Upper lobe of right lung (tissue), 1 donor: Measurements from ENCODE around the gene CLRN3. TPM values are rescaled to one million over a fixed set of nuclear protein-coding genes. Genes with fewer than 3 reads are reported as not detected.

Experiments
- ATAC-seq: fragments of 200-7000 bp; cut with Tn5 transposase; one replicate; pipeline ENCODE4 v1.9.1; 2020; ENCODE audit warnings: mild to moderate bottlenecking, moderate library complexity
- DNase-seq: peaks from one replicate; pipeline ENCODE4 v3.0.0-alpha.2; 2020
- H3K27ac ChIP-seq: fragments of 200-600 bp; one replicate; pipeline ENCODE4 v1.8.0; 2022
- H3K27me3 ChIP-seq: fragments of 200-600 bp; one replicate; pipeline ENCODE4 v1.8.0; 2022; ENCODE audit warnings: mild to moderate bottlenecking
- H3K36me3 ChIP-seq: fragments of 200-600 bp; one replicate; pipeline ENCODE4 v1.8.0; 2022
- H3K4me1 ChIP-seq: fragments of 200-600 bp; one replicate; pipeline ENCODE4 v1.8.0; 2022
- H3K4me3 ChIP-seq: fragments of 200-600 bp; one replicate; pipeline ENCODE4 v1.8.0; 2022; ENCODE audit warnings: mild to moderate bottlenecking
- H3K9me3 ChIP-seq: fragments of 200-600 bp; one replicate; pipeline ENCODE4 v1.8.0; 2022
- intact Hi-C: fragments of 100-400 bp; cut with DNase I; formaldehyde crosslinking; loops from one replicate; pipeline ENCODE4 v1.11.0; 2022
- total RNA-seq: library from RNA; stranded (reverse); fragmentation: NEBNext Ultra II Directional; extraction: Animal tissue kit (Norgen Biotek cat#: 25700); gene quantifications from one replicate; pipeline ENCODE4 v1.2.1, GENCODE V29; 2021
- TF ChIP-seq, protein P1 (sequence below): fragments of 200-600 bp; IDR thresholded peaks from one replicate; pipeline ENCODE4 v1.8.0; 2022; ENCODE audit warnings: antibody characterized with exemption
- donor health status: DM: no; HTN: yes; CAD: no; lungs with severe emphysema.

The CLRN3 gene
- total RNA-seq, 1 donor from 2014 or later = not detected

DNA sequence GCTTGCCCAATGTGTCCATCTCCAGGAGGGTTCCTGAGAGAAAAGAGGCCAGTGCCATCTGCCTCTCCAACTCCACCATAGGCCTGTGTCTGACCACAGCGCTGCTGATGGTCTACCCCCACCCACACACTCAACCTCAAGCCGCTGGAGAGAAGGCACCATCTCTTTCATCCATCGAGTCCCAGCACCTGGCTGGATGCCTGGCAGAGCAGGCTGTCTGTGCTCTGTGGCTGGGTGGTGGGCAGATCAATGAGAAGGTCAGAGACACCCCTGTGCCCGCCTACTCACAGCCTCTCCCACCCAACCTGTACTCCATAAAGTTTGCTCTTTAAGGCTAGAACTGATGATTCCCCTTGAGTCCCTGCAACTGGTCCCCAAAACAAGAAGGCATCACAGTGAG, 58.0 kb downstream of the CLRN3 start:
- ATAC-seq = no peak
- TF ChIP-seq, protein P1, sequence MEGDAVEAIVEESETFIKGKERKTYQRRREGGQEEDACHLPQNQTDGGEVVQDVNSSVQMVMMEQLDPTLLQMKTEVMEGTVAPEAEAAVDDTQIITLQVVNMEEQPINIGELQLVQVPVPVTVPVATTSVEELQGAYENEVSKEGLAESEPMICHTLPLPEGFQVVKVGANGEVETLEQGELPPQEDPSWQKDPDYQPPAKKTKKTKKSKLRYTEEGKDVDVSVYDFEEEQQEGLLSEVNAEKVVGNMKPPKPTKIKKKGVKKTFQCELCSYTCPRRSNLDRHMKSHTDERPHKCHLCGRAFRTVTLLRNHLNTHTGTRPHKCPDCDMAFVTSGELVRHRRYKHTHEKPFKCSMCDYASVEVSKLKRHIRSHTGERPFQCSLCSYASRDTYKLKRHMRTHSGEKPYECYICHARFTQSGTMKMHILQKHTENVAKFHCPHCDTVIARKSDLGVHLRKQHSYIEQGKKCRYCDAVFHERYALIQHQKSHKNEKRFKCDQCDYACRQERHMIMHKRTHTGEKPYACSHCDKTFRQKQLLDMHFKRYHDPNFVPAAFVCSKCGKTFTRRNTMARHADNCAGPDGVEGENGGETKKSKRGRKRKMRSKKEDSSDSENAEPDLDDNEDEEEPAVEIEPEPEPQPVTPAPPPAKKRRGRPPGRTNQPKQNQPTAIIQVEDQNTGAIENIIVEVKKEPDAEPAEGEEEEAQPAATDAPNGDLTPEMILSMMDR = no peak
- intact Hi-C loops = no loop called here

DNA sequence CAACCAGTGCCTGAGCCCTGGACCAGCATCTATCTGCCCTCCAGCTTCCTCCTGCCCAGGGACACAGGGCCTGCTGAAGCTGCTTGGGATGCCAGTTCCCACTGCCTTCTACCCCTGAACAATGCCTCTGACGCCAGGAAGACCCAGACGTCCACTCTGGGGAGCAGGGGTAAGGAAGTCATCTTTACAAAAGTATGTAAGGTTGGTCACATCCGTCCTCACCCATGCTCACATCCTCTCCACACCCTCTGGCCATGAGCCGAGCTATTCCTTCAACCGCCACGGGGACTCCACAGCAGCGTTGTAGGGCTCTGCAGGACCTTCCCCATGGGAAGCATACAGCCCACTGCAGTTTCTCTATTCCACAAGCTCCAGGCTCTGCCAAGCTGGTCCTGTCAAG, 58.5 kb downstream of the CLRN3 start:
- no peak for DNase-seq

More for the DNA sequence above, 58.0 kb downstream of the CLRN3 start:
- DNase-seq = no peak
- no peak overlapping the region for H3K4me3 ChIP-seq
- peaks cover 9% of the 10 kb centered on the region for H3K27me3 ChIP-seq
- H3K9me3 ChIP-seq = no peaks in the 10 kb centered on the region
- H3K4me1 ChIP-seq = no peaks in the 10 kb centered on the region
- H3K36me3 ChIP-seq = no peaks in the 10 kb centered on the region
- no peak overlapping the region for H3K27ac ChIP-seq

DNA sequence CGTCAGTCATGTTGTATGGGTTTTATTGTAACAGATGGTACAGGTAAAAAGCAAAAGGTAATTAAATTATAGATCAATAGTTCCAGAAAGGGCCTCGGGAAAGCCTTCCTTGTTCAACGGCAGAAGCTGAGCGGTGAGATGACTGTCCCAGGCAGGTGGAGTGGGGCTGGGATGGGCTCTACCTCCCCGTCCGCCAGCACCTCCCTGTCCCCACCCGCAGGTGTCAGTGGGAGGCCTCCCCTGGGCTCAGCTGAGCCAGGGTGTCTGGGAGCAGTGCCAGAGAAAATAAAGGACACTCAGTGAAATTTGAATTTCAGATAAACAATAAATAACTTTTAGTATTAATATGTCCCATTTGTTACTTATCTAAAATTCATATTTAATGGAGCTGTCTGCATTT, 58.9 kb downstream of the CLRN3 start:
- no peak overlapping the region for H3K4me3 ChIP-seq
- TF ChIP-seq, protein P1 = no peak
- no peaks in the 10 kb centered on the region for H3K9me3 ChIP-seq
- intact Hi-C loops = no loop called here
- DNase-seq (no peak), ATAC-seq (no peak)
- H3K27me3 ChIP-seq = peaks cover 4% of the 10 kb centered on the region
- no peaks in the 10 kb centered on the region for H3K36me3 ChIP-seq
- H3K4me1 ChIP-seq = no peaks in the 10 kb centered on the region
- no peak overlapping the region for H3K27ac ChIP-seq

More for the DNA sequence above, 58.5 kb downstream of the CLRN3 start:
- peaks cover 8% of the 10 kb centered on the region for H3K27me3 ChIP-seq
- no peaks in the 10 kb centered on the region for H3K9me3 ChIP-seq
- no peak overlapping the region for H3K27ac ChIP-seq
- no peaks in the 10 kb centered on the region for H3K36me3 ChIP-seq
- TF ChIP-seq, protein P1 = no peak
- H3K4me1 ChIP-seq = no peaks in the 10 kb centered on the region
- intact Hi-C loops = no loop called here
- ATAC-seq = peak; percentile 12
- H3K4me3 ChIP-seq = no peak overlapping the region

DNA sequence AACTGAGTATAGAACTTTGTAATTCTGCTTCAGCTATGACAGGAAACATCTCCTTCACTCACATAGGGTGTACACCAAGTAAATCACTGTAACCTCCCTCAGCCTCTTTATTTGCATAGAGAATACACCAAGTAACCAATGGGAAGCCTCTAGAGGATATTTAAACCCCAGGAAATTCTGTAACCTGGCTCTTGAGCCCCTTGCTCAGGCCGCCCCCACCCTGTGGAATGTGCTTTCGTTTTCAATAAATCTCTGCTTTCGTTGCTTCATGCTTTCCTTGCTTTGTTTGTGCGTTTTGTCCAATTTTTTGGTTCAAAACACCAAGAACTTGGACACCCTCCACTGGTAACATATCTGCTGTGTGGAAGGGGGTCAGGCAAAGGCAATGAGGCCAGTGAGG, 60.2 kb downstream of the CLRN3 start:
- intact Hi-C loops = no loop called here
- peak; percentile 42 for ATAC-seq
- H3K27ac ChIP-seq = no peak overlapping the region

DNA sequence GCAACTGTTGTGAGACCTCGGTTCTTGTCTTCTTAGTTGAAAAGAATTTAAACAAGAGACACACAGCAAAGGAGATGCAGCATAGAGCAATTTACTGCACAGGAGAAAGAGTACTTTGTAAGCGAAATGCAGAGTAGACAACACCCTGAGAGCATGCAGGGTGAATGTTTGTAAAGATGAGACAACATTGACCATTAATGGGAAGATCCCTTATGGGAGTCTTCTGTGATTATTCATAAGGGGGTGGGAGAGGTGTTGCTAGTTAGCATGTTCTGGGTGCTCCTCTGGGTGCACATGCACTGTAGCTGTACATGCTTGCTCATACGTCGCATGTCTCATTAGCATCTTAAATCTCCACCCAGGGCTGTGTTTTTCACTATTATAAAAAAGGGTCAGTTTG, 62.3 kb downstream of the CLRN3 start:
- Histone ChIP-seq H3K36me3 (no peaks in the 10 kb centered on the region), H3K4me1 (no peaks in the 10 kb centered on the region), H3K27ac (no peak overlapping the region), H3K9me3 (no peaks in the 10 kb centered on the region), H3K4me3 (no peak overlapping the region), H3K27me3 (no peaks in the 10 kb centered on the region)
- intact Hi-C loops = no loop called here
- DNase-seq (no peak), ATAC-seq (no peak)
- TF ChIP-seq, protein P1 = no peak

More for the DNA sequence above, 60.2 kb downstream of the CLRN3 start:
- H3K4me3 ChIP-seq = no peak overlapping the region
- TF ChIP-seq, protein P1 = no peak
- no peaks in the 10 kb centered on the region for H3K27me3 ChIP-seq
- no peaks in the 10 kb centered on the region for H3K36me3 ChIP-seq
- no peak for DNase-seq
- H3K4me1 ChIP-seq = no peaks in the 10 kb centered on the region
- H3K9me3 ChIP-seq = no peaks in the 10 kb centered on the region

Other genes with a start within 250 kb of the CLRN3 start
- gene FOXI2, start 155.8 kb downstream of the CLRN3 start, total RNA-seq = not detected
- 70.6 TPM for gene PTPRE, start 14.2 kb upstream of the CLRN3 start, total RNA-seq
- 2.1 TPM for gene MKI67, start 233.5 kb upstream of the CLRN3 start, total RNA-seq